A549 (cell line): Measurements from ENCODE around the gene GPR173. TPM values are rescaled to one million over a fixed set of nuclear protein-coding genes. Genes with fewer than 3 reads are reported as not detected.

ENCODE experiments used
- ATAC-seq, 2 experiments: fragments of 200-7000 bp in 1 of 2; fragments of >200 bp in 1 of 2; cut with Nextera tagmentation in 1 of 2; cut with Tn5 transposase in 1 of 2; 3 replicates each; pipeline versions ENCODE4 v1.8.0 to v1.9.1; 2018 to 2020; ENCODE audit warnings: mild to moderate bottlenecking in 1 of 2, moderate library complexity in 1 of 2
- CTCF ChIA-PET: fragments of 300-600 bp; sonication (Branson Sonifier 250); formaldehyde crosslinking; extraction: SDS; loops from one replicate; lab custom pipeline; 2021; ENCODE audit warnings: antibody characterized with exemption, inconsistent platforms; lab: Yijun Ruan, JAX
- POLR2A ChIA-PET: fragments of 350-600 bp; formaldehyde crosslinking; extraction: SDS; loops from one replicate; lab custom pipeline; 2021; ENCODE audit warnings: antibody characterized with exemption, inconsistent platforms; lab: Yijun Ruan, JAX
- DNase-seq, 2 experiments: peaks; one replicate each; pipeline versions ENCODE4 v3.0.0 to v3.0.0-alpha.2; 2011 to 2016; ENCODE audit warnings: low read depth in 1 of 2, low spot score in 1 of 2
- FAIRE-seq: peaks from 2 replicates; lab custom pipeline; 2011; peaks lifted over from hg19 to GRCh38; lab: Jason Lieb, UNC
- H3K27ac ChIP-seq, 2 experiments: fragments of >200 bp; sonication (Bioruptor Twin); formaldehyde crosslinking; 3 replicates each; pipeline ENCODE4 v1.5.1; 2016 to 2017
- H3K4me1 ChIP-seq: fragments of >200 bp; sonication (Bioruptor Twin); formaldehyde crosslinking; 3 replicates; pipeline ENCODE4 v1.6.1; 2016
- H3K4me2 ChIP-seq: fragments of >200 bp; sonication (Bioruptor Twin); formaldehyde crosslinking; 3 replicates; pipeline ENCODE4 v1.6.1; 2016
- H3K4me3 ChIP-seq: fragments of >200 bp; sonication (Bioruptor Twin); formaldehyde crosslinking; 3 replicates; pipeline ENCODE4 v1.5.1; 2016
- H3K9me3 ChIP-seq: fragments of >200 bp; sonication (Bioruptor Twin); formaldehyde crosslinking; 3 replicates; pipeline ENCODE4 v1.6.1; 2016
- CBX2 ChIP-seq: fragments of 200-600 bp; sonication (generic); IDR thresholded peaks from 2 replicates; pipeline ENCODE4 v1.6.1; 2016; ENCODE audit warnings: low read depth, mild to moderate bottlenecking, borderline replicate concordance
- CEBPB ChIP-seq, 2 experiments: fragments of >200 bp in 1 of 2; sonication (Bioruptor Twin) in 1 of 2; formaldehyde crosslinking in 1 of 2; IDR thresholded peaks; 2 replicates each; pipeline ENCODE4 v1.6.1; 2012 to 2016
- CHD4 ChIP-seq: fragments of 200-600 bp; sonication (generic); IDR thresholded peaks from 2 replicates; pipeline ENCODE4 v1.6.1; 2016; ENCODE audit warnings: antibody characterized with exemption, mild to moderate bottlenecking, borderline replicate concordance
- EHMT2 ChIP-seq: fragments of 200-600 bp; sonication (generic); IDR thresholded peaks from 2 replicates; pipeline ENCODE4 v1.6.1; 2016; ENCODE audit warnings: antibody characterized with exemption, low read depth, mild to moderate bottlenecking, moderate library complexity
- HDAC2 ChIP-seq: fragments of 200-600 bp; sonication (generic); IDR thresholded peaks from 2 replicates; pipeline ENCODE4 v1.6.1; 2016
- HOXB13 ChIP-seq: fragments of 250-450 bp; sonication (Bioruptor Pico); IDR thresholded peaks from 2 replicates; pipeline ENCODE4 v1.5.0; 2020; ENCODE audit warnings: low read depth, mild to moderate bottlenecking, moderate library complexity
- KDM5A ChIP-seq: fragments of 200-600 bp; sonication (generic); IDR thresholded peaks from 2 replicates; pipeline ENCODE4 v1.6.1; 2016; ENCODE audit warnings: antibody characterized with exemption, mild to moderate bottlenecking
- NPAS2 ChIP-seq: fragments of 250-450 bp; sonication (Bioruptor Pico); IDR thresholded peaks from 2 replicates; pipeline ENCODE4 v1.8.0; 2022; ENCODE audit warnings: mild to moderate bottlenecking, moderate library complexity, borderline replicate concordance
- PHF8 ChIP-seq: fragments of 200-600 bp; sonication (generic); IDR thresholded peaks from 2 replicates; pipeline ENCODE4 v1.6.1; 2016; ENCODE audit warnings: low read depth, mild to moderate bottlenecking, antibody characterized with exemption, moderate library complexity, borderline replicate concordance
- POLR2AphosphoS2 ChIP-seq: conservative IDR thresholded peaks from 2 replicates; pipeline ENCODE4 v1.6.1; 2012; ENCODE audit warnings: low read length, improper control_type of control experiment, inconsistent platforms
- RAD21 ChIP-seq, 2 experiments: fragments of >200 bp in 1 of 2; sonication (Bioruptor Twin) in 1 of 2; formaldehyde crosslinking in 1 of 2; IDR thresholded peaks in 1 of 2; conservative IDR thresholded peaks in 1 of 2; 2 replicates in 1 of 2; 3 replicates in 1 of 2; pipeline ENCODE4 v1.6.1; 2012 to 2018; ENCODE audit warnings: inconsistent platforms in 1 of 2
- RARB ChIP-seq: fragments of 250-450 bp; sonication (Bioruptor Pico); IDR thresholded peaks from 2 replicates; pipeline ENCODE4 v1.8.0; 2021; ENCODE audit warnings: mild to moderate bottlenecking, moderate library complexity
- RCOR1 ChIP-seq: fragments of 150-350 bp; IDR thresholded peaks from 2 replicates; pipeline ENCODE4 v1.6.1; 2014; ENCODE audit warnings: antibody characterized with exemption, low read length, low read depth
- SMC3 ChIP-seq: fragments of >200 bp; sonication (Bioruptor Twin); formaldehyde crosslinking; IDR thresholded peaks from 3 replicates; pipeline ENCODE4 v1.6.1; 2018; ENCODE audit warnings: inconsistent platforms
- ZC3H11A ChIP-seq: fragments of 450-650 bp; IDR thresholded peaks from 2 replicates; pipeline ENCODE4 v1.6.1; 2014; ENCODE audit warnings: antibody characterized with exemption, mild to moderate bottlenecking
- ZFP36 ChIP-seq: fragments of 450-650 bp; IDR thresholded peaks from 2 replicates; pipeline ENCODE4 v1.6.1; 2014; ENCODE audit warnings: borderline replicate concordance; ENCODE audit not compliant: partially characterized antibody
- WGBS: methylation state at CpG from one replicate; pipeline ENCODE4 v1.1.6; 2017; ENCODE audit errors: missing lambda C conversion rate; 5-methylcytosine and 5-hydroxymethylcytosine counted together
- polyA plus RNA-seq, 4 experiments: library from polyadenylated mRNA; depleted of rRNA in 3 of 4; stranded (reverse); fragments of >200 nt; fragmentation: RNase III in 1 of 4; extraction: RNeasy Plus Mini Kit Qiagen cat#74134 plus additional on column Dnase treatment in 1 of 4; gene quantifications; 2 replicates in 3 of 4; 3 replicates in 1 of 4; pipeline ENCODE4 v1.2.3, GENCODE V29; 2011 to 2017
- TF ChIP-seq, protein P1 (sequence below): fragments of 250-450 bp; sonication (Bioruptor Pico); IDR thresholded peaks from 2 replicates; pipeline ENCODE4 v1.5.0; 2021; ENCODE audit warnings: mild to moderate bottlenecking, moderate library complexity, borderline replicate concordance
- TF ChIP-seq, protein P2 (sequence below): fragments of 150-350 bp; IDR thresholded peaks from 2 replicates; pipeline ENCODE4 v1.6.1; 2014; ENCODE audit warnings: low read depth, mild to moderate bottlenecking, low read length

The GPR173 gene
- polyA plus RNA-seq, 2 of the 4 experiments (the other 2 are of a cell fraction): 0.03 TPM; not detected in 1

DNA sequence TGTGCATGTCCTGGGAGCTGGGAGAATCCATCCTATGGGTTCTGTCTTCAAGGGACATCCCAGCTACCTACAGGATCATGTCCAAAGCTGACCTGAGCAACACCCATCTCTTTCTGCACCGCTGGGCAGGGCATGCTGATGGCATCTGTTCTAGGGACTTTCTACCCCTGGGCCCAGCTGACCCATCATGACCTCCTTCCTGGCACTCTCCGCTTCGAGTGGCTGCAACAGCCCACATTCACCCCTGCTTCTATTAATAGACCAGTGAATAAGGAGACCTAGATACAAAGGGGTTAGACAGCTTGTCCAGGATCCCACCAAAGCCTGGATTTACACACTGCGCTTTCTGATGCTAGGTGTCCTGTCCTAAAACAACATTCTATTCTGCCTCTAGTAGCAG, 44.6 kb upstream of the GPR173 start:
- peak; percentile 7 for FAIRE-seq
- ChIA-PET POLR2A (interaction anchor here (1.4 kb wide), 1 partner anchor 78 kb away, joined by 5 read pairs; the partner anchor contains the start of gene TSPYL2), CTCF (interaction anchor here (1.7 to 4.5 kb wide), 2 partner anchors 9 to 15 kb away, joined by 8 to 17 read pairs; no protein-coding TSS in a partner anchor)
- no peaks in the 10 kb centered on the region for H3K4me1 ChIP-seq
- 37% methylated on average over 4 of the region's 4 CpGs for WGBS
- no peak overlapping the region for H3K4me3 ChIP-seq
- ATAC-seq: no peak
- H3K4me2 ChIP-seq: no peak overlapping the region
- no peak overlapping the region for H3K27ac ChIP-seq
- no peak for TF ChIP-seq RCOR1
- no peak for DNase-seq
- H3K9me3 ChIP-seq: no peaks in the 10 kb centered on the region; the same call in 2 of the 3 replicates

DNA sequence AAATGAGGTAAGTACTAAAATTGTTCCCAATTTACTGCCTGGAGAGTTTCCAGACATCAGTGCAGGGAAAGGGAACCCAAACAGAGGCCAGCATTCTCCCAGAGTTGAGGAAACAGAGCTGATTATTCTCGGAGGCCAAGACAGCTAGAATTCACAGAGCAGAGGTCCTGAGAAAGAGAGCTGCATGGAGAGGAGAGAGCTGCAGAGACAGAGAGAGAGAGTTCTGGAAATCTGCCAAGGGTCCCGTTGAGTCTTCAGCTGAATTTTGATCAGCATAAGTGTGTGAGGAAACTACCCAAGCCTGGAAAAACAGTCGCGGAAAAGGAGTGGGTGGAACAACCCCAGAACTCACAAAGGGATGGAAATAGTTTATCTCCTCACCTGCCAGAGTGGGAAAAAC, 43.8 kb upstream of the GPR173 start:
- CTCF ChIA-PET: interaction anchor here (1.7 to 4.5 kb wide), 2 partner anchors 10 to 15 kb away, joined by 8 to 17 read pairs; no protein-coding TSS in a partner anchor

DNA sequence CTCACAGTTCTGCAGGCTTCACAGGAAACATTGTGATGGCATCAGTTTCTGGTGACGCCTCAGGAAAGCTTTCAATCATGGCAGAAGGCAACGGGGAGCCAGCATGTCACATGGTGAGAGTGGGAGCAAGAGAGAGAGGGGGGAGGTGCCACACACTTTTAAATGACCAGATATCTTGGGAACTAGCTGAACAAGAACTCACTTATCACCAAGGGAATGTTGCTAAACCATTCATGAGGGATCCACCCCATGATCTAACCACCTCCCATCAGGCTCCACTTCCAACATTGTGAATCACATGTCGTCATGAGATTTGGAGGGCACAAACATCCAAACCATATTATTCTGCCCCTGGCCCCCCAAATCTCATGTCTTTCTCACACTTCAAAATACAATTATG, 43.3 kb upstream of the GPR173 start:
- CTCF ChIA-PET: interaction anchor here (0.7 to 4.5 kb wide), 2 partner anchors 10 to 37 kb away, joined by 3 to 17 read pairs; no protein-coding TSS in a partner anchor
- no peak for TF ChIP-seq ZFP36
- TF ChIP-seq CHD4: no peak
- no peak for TF ChIP-seq HOXB13 (CRISPR knock-in tag)
- TF ChIP-seq ZC3H11A: no peak
- TF ChIP-seq RARB (CRISPR knock-in tag): no peak
- TF ChIP-seq CBX2: no peak
- TF ChIP-seq HDAC2: no peak
- no peak for TF ChIP-seq SMC3
- TF ChIP-seq CEBPB (IDR thresholded peaks at IDR 0.05): no peak
- TF ChIP-seq, protein P1, sequence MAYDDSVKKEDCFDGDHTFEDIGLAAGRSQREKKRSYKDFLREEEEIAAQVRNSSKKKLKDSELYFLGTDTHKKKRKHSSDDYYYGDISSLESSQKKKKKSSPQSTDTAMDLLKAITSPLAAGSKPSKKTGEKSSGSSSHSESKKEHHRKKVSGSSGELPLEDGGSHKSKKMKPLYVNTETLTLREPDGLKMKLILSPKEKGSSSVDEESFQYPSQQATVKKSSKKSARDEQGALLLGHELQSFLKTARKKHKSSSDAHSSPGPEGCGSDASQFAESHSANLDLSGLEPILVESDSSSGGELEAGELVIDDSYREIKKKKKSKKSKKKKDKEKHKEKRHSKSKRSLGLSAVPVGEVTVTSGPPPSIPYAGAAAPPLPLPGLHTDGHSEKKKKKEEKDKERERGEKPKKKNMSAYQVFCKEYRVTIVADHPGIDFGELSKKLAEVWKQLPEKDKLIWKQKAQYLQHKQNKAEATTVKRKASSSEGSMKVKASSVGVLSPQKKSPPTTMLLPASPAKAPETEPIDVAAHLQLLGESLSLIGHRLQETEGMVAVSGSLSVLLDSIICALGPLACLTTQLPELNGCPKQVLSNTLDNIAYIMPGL: no peak
- no peak for TF ChIP-seq RAD21 (conservative IDR thresholded peaks at IDR 0.05 in 1 of 2, IDR thresholded peaks at IDR 0.05 in 1 of 2)
- TF ChIP-seq KDM5A: no peak
- TF ChIP-seq, all 56 proteins: peak for 0
- Histone ChIP-seq H3K4me1 (no peaks in the 10 kb centered on the region), H3K27ac (no peak overlapping the region), H3K4me3 (no peak overlapping the region), H3K9me3 (no peaks in the 10 kb centered on the region; the same call in 2 of the 3 replicates), H3K4me2 (no peak overlapping the region)
- FAIRE-seq (no peak), ATAC-seq (no peak), DNase-seq (no peak)
- POLR2A ChIA-PET: no interaction called here
- WGBS: 39% methylated on average over 3 of the region's 3 CpGs

More for the DNA sequence above, 43.8 kb upstream of the GPR173 start:
- DNase-seq (no peak), ATAC-seq (no peak), FAIRE-seq (no peak)
- Histone ChIP-seq H3K4me3 (no peak overlapping the region), H3K9me3 (no peaks in the 10 kb centered on the region; the same call in 2 of the 3 replicates), H3K4me2 (no peak overlapping the region), H3K4me1 (no peaks in the 10 kb centered on the region), H3K27ac (no peak overlapping the region)
- TF ChIP-seq NPAS2 (no peak), EHMT2 (no peak), POLR2AphosphoS2 (no peak), PHF8 (no peak), CBX2 (no peak)
- TF ChIP-seq, protein P2, sequence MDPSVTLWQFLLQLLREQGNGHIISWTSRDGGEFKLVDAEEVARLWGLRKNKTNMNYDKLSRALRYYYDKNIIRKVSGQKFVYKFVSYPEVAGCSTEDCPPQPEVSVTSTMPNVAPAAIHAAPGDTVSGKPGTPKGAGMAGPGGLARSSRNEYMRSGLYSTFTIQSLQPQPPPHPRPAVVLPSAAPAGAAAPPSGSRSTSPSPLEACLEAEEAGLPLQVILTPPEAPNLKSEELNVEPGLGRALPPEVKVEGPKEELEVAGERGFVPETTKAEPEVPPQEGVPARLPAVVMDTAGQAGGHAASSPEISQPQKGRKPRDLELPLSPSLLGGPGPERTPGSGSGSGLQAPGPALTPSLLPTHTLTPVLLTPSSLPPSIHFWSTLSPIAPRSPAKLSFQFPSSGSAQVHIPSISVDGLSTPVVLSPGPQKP: no peak
- POLR2A ChIA-PET: interaction anchor here (1.4 kb wide), 1 partner anchor 77 kb away, joined by 5 read pairs; the partner anchor contains the start of gene TSPYL2
- WGBS: 30% methylated on average over 4 of the region's 4 CpGs
